GM12872 (cell line): ENCODE data around the gene BCL3.

ENCODE experiments used
- CTCF ChIP-seq: IDR thresholded peaks from 3 replicates; pipeline ENCODE4 v1.5.1; 2011; ENCODE audit warnings: low read depth, mild to moderate bottlenecking, low read length, moderate library complexity; ENCODE audit not compliant: insufficient read depth

BCL3 gene

DNA sequence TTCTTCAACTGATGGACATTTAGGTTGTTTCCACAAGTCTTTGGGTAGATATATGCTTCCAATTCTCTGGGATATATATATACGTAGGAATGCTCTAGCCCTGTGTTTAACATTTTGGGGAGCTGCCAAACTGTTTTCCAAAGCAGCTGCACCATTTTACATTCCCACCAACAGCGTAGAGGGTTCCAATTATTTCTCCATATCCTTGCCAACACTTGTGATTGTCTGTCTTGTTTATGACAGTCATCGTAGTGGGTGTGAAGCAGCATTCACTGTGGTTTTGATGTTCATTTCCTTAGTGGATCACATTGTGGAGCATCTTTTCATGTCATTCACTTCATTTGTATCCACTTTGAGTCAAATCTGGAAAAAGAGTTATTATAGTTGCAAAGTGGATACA is 24.5 kb downstream of the BCL3 start:
- TF ChIP-seq CTCF: no peak

GRCh38 chr19:44775676-44776240 is 27.2 kb downstream of the BCL3 start:
- no peak for TF ChIP-seq CTCF

GRCh38 chr19:44776402-44777096 is 28.0 kb downstream of the BCL3 start:
- no peak for TF ChIP-seq CTCF

GRCh38 chr19:44777715-44778347 is 29.3 kb downstream of the BCL3 start, which contains the start of gene CBLC:
Gene CBLC, plus strand, starts transcription at chr19:44777890. Its CDS starts 42 bp downstream, at chr19:44777932.
- no peak for TF ChIP-seq CTCF

DNA sequence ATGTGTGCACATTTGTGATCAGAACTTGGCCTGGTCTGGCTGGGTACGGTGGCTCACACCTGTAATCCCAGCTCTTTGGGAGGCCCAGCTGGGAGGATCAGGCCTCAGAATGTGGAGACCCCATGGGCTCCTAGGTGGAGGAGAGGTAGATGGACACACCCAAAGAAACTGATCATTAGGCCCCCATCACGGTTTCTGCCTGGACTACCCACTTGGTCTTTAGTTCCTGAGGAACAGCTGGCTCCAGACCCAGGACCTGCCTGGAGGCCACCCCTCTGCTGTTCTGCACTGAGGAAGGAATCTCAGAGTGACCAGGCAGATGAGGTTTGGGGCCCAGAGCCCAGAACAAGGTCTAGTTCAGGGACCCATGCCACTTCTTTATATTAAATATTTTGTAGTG is 30.6 kb downstream of the BCL3 start:
- TF ChIP-seq CTCF: no peak

DNA sequence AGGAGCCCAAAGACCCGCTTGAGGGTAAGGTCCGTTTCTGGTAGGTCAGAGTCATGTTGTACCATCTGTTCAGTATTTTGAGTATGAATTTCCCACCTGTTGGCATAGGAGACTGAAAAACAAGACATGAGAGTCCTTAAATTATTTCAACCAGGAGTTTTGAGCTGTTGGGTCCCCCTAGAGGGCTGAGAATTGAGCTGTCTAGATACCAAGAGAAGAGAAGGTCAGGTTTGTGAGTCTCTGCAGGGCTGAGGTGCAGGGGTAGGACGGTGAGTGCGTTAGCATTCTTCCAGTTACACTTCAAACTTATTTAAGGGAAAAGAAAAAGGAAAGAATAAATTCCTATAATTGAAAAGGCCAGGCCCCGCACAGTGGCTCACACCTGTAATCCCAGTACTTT is 34.2 kb downstream of the BCL3 start:
- no peak for TF ChIP-seq CTCF

DNA sequence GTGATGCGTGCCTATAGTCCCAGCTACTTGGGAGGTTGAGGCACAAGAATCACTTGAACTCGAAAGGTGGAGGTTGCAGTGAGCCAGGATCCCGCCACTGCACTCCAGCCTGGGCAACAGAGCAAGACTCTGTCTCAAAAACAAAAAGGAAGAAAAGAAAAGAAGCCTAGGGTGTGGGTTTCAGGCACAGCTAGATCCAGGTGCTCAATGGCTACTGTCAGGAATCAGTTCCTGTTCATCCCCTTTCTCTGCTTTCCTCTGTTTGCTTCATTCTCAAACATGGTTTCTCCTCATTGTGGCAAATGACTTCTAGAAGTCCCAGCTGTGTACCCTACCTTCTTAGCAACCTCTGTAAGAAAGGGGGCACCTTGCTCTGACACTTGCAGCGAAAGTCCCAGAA is 35.0 kb downstream of the BCL3 start:
- TF ChIP-seq CTCF: no peak
